GM06990 (cell line): Measurements from ENCODE around the gene PLCB4.

Source experiments
- DNase-seq: peaks from one replicate; pipeline ENCODE4 v3.0.0-alpha.2; 2011; ENCODE audit not compliant: insufficient read length; ENCODE audit errors: extremely low read depth
- H3K27me3 ChIP-seq: replicated peaks from 2 replicates; pipeline ENCODE4 v1.6.0; 2011; ENCODE audit warnings: low read length; ENCODE audit not compliant: control insufficient read depth, insufficient read depth
- H3K36me3 ChIP-seq: 2 replicates; pipeline ENCODE4 v1.5.1; 2011; ENCODE audit warnings: low read length; ENCODE audit not compliant: control insufficient read depth, insufficient read depth
- H3K4me3 ChIP-seq: replicated peaks from 2 replicates; pipeline ENCODE4 v1.5.1; 2011; ENCODE audit warnings: low read depth, mild to moderate bottlenecking, control low read depth, low read length
- CTCF ChIP-seq: IDR thresholded peaks from 2 replicates; pipeline ENCODE4 v1.5.1; 2011; ENCODE audit warnings: low read length, control low read depth, mild to moderate bottlenecking, inconsistent platforms; ENCODE audit not compliant: insufficient read depth, poor library complexity, severe bottlenecking

Gene PLCB4

GRCh38 chr20:9392892-9393857 is 324.3 kb downstream of the PLCB4 start:
- Histone ChIP-seq H3K27me3 (no peaks in the 10 kb centered on the region), H3K4me3 (no peak overlapping the region), H3K36me3 (no peaks in the 10 kb centered on the region)
- peak; percentile 69 for TF ChIP-seq CTCF
- DNase-seq: no peak

GRCh38 chr20:9395971-9396370 is 327.1 kb downstream of the PLCB4 start:
- no peaks in the 10 kb centered on the region for H3K36me3 ChIP-seq

GRCh38 chr20:9397928-9398327 is 329.0 kb downstream of the PLCB4 start:
- H3K4me3 ChIP-seq: no peak overlapping the region
- no peaks in the 10 kb centered on the region for H3K36me3 ChIP-seq
- TF ChIP-seq CTCF: no peak
- H3K27me3 ChIP-seq: no peaks in the 10 kb centered on the region
- DNase-seq: peak; percentile 29

More at GRCh38 chr20:9395971-9396370, 327.1 kb downstream of the PLCB4 start:
- no peak for TF ChIP-seq CTCF
- Histone ChIP-seq H3K4me3 (no peak overlapping the region), H3K27me3 (no peaks in the 10 kb centered on the region)
- no peak for DNase-seq

GRCh38 chr20:9398882-9399281 is 330.0 kb downstream of the PLCB4 start:
- H3K36me3 ChIP-seq: no peaks in the 10 kb centered on the region
- no peaks in the 10 kb centered on the region for H3K27me3 ChIP-seq
- no peak for DNase-seq
- no peak for TF ChIP-seq CTCF
- H3K4me3 ChIP-seq: no peak overlapping the region

- H3K4me3 ChIP-seq: no peak overlapping the region
- H3K27me3 ChIP-seq: no peaks in the 10 kb centered on the region
- no peak for DNase-seq
- TF ChIP-seq CTCF: no peak
- H3K36me3 ChIP-seq: no peaks in the 10 kb centered on the region
Observed at GRCh38 chr20:9399322-9399721, 330.4 kb downstream of the PLCB4 start.
